NOMO-1 (cell line): ENCODE results near the gene S100PBP.

ENCODE experiments used
- DNase-seq, 2 experiments: peaks; one replicate each; lab custom pipeline; 2025; ENCODE audit not compliant: unreplicated experiment in 2 of 2; lab: John Stamatoyannopoulos, UW

Gene S100PBP

GRCh38 chr1:32886004-32886827 is 68.8 kb downstream of the S100PBP start, which contains the start of gene HPCA:
HPCA (plus strand) TSS chr1:32886491; CDS start chr1:32888899, 2,408 bp downstream.
- peak; percentile 33 to 67 for DNase-seq

GRCh38 chr1:32886828-32887414 is 69.5 kb downstream of the S100PBP start:
- no peak for DNase-seq

DNA sequence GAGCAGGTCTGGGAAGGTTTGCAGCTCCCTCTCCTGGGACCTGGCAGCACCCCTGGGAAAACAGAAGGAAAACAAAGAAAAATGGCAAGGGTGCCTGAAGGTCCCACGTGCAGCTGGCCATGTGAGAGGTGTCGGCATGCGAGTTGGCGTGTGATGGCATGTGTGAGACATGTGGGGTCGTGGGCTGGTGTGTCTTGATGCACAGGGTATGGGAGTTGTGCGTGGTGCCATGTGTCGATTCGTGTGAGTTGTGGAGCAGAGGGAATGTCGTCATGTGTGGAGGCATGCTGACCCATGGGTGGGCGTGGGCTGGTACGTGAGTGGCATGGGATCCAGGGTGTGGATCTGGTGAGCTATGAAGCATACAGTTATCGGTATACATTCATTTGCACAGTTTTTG is 70.2 kb downstream of the S100PBP start:
- DNase-seq, result no peak

- DNase-seq, result no peak
Observed at GRCh38 chr1:32888134-32888533, 70.7 kb downstream of the S100PBP start.

DNA sequence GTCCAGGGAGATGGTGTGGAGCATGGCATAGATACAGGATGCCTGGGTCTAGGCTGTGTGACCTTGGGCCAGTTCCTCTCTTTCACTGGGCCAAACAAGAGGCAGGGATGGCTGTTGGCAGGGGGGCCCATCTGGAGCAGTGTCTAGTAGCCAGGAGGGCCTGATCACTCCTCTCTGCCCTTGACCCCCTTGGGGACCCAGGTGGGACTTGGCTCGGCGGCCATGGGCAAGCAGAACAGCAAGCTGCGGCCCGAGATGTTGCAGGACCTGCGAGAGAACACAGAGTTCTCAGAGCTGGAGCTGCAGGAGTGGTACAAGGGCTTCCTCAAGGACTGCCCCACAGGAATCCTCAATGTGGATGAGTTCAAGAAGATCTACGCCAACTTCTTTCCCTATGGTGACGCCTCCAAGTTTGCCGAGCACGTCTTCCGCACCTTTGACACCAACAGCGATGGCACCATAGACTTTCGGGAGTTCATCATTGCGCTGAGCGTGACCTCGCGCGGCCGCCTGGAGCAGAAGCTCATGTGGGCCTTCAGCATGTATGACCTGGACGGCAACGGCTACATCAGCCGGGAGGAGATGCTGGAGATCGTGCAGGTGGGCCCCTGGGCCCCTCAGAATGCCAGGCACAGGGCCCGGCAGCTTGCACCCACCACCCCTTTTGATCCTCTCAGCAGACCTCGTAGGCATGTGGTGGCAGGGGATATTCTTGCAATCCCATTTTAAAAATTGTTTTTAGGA is 71.4 kb downstream of the S100PBP start:
- no peak for DNase-seq

DNA sequence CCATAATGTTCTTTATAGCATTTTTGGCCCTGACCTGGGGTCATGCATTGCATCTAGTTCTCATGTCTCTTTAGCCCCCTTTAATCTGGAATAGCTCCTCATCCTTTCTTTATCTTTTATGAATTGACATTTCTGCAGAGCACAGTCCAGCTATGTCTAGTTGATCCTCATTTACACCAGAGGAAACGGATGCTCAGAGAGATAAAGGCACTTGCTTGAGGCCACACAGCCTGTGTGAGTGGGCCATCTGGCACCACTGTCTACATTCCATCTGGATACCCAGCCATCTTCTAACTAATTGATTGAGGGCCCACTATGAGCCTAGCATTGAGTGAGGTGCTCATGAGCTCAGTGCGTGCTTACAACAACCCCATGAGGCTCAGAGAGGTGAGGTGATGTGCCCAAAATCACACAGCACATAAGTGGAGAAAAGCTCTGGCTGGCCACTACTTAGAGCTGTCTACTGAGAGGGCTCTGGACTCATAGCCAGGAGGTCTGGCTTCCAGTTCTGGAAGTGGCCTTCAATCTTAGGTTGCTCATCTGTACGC is 72.4 kb downstream of the S100PBP start:
- DNase-seq, result no peak

- no peak for DNase-seq
Observed at GRCh38 chr1:32890516-32891240, 73.2 kb downstream of the S100PBP start.

- DNase-seq, result no peak
Observed at GRCh38 chr1:32891241-32891570, 73.8 kb downstream of the S100PBP start.

DNA sequence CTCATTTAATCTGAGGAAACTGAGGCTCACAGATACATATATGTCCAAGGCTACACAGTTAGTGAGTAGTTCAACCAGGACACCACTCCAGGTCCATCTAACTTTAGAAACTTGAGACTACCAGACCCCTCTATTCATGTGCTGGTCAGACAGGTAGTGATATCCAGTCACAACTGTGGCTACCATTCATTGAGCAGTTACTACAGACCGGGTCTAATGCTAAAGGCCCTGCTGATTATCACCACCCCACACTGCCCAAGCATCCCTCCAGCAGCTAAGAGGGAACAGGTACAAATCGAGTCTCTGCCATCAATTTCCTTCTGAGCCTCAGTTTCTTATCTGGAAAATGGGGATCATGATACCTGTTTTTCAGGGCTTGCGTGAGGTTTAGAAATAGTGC is 74.2 kb downstream of the S100PBP start:
- DNase-seq, result no peak

DNA sequence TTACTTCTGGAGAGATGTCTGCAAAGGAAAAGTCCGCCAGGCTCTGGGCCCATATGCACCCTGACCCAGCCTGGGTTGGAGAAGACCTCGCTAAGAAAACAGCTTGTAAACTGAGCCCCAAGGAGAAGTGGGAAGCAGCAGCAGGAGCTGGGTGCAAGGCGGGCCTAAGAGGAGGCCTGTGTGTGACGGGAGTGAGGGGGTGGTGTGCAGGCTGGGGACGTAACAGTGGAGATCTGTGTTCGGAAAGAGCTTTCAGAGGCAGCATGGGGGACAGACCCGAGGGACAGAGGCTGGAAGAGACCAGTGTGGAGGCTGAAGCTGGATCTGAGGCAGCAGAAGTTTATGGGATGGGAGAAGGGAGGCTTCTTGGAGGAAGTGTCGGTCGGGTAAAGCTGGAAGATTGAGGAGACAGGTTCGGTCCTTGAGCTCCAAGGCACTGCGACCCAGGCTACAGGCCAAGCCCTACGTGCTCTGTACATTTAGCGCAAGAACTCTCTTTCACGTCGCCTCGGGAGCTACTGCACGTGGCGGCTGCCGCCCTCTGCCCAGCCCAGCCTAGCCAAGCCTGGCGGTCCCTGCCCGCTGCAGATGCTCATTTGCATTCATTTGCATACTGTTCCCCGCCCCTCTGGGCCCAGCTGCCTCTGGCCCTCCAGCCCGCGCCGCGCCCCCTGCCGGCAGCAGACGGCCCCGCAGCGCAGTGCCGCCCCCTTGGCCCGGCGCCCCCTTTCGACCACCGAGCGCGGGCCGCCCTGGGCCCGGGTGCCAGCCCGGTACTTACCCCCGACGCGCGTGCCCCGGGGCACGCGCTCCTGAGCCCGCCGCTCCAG is 75.1 kb downstream of the S100PBP start:
- DNase-seq, result no peak

DNA sequence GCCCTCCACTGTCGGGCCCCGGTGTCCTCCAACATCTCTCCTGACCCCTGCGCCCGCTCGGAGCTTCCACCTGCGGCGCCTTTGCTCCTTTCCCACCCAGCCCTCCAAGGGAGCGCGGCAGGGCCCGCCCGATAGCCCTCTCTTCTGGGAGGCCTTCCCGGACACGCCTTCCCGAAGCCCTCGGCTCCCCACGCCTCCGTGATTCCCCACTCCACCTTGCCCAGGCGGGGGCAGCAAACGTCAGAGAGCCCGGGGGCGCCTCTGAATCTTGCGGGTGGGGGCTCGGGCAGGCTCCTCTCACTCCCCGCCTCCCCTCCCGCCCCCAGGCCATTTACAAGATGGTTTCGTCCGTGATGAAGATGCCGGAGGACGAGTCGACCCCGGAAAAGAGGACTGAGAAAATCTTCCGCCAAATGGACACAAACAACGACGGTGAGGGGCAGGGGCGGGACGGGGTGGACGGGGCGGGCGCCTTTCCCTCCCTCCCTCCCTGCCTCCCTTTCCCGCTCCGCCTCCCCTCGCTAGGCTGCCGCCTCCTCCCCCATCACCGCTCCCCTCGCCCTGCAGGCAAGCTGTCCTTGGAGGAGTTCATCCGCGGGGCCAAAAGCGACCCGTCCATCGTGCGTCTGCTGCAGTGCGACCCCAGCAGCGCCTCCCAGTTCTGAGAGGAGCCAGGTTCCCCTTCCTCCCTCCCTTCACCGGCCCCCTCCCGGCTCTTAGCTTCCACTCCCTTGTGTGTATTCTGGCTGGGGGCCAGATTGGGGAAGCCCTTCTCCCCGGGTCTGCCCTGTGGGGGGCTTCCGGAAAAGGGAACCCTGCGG is 76.0 kb downstream of the S100PBP start:
- DNase-seq, result no peak

- DNase-seq, result no peak
Observed at GRCh38 chr1:32894019-32894600, 76.7 kb downstream of the S100PBP start.

DNA sequence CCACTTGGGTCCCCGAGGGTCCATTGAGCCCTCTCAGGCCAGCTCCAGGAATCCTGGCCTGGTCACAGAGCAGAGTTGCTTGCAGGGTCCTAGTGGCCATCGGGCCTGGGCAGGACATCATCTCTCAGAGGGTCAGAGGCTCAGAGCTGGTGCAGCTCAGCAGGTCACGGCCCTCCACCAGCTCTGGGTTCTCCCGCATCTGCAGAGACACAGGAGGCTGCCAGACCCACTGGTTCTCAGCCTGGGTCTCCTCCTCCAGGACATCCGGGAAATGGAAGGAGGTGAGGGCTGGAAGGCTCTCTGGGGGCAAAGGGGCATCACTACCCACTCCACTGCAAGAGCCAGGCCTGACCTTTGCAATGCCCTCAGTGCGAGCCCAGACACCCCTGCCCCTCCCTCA is 77.2 kb downstream of the S100PBP start:
- DNase-seq, result no peak

GRCh38 chr1:32895325-32896215 is 78.1 kb downstream of the S100PBP start:
- DNase-seq, result no peak

DNA sequence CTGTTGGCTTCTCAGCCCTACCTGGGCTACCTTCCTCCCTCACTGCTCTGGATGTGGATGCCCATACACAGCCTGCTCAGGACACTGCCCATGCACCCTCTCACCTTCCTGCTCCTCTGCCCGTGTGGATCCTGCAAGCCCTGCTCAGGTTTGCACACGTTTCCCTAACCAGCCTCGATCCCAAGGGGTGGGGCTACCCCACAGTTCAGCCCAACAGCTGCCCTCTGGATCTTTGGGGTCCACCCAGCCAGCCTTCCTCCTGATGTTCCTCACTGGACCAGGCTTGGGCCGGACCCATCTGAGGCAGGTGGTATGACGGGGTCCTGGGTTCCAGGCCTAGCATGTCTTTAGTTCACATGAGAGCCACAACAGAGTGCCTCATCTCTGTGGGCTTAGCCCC is 79.0 kb downstream of the S100PBP start:
- DNase-seq, result no peak

DNA sequence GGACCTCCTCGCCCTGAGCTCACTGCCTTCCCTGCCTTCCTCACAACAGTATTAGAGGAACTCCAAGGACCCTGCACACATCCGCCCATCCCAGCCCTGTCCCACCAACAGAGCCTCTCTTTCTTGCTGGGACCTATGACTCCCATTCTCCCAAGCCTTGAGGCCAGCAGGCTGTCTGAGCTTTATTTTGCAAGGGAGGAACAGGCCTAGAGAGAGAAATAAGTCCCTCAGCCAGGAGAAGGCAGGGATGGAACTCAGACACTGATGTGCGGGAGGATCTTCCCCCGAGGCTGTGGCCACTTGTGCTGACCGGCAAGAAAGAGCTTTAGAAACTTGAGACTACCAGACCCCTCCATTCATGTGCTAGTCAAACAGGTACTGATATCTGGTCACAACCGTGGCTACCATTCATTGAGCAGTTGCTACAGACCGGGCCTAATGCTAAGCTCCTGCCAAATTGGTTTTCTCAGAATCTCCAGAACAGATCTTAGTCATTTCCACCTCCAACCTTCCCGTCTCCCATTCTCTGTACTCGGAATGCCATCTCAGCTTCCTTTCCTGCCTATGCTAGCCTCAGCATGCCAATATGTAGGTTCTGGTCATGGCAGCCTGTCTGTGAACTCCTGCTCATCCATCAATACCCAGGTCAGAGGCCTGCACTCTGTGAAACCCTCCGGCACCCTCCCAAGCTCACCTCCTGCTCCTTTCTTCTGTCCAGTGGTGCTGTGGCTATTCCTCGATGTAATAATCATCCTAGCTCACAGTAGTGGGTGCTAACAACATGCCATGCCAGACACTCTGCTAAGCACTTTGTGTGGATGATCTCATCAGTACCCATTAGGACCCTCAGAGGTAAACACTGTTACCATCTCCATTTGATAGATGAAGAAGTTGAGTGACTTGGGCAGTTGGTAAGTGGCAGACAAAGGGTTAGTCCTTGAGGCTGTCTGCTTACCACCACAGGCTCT is 79.9 kb downstream of the S100PBP start:
- DNase-seq, result no peak

DNA sequence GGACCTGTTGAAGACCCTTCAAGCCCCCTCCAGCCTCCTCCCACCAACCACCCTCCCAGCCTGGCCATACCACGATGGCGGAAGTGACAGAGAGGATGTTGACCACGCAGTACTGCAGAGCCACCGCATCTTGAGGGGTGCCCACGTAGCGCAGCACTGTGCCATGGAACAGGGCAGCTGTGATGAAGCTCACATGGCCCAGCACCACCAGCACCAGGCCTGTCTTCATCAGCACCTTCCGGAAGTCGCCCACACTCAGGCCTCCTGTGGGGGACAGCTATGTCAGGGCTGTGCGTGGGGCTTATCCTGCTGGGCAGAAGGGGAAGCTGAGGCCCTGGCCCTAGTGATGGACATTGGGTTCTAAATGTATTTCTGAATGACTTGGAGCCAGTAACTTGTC is 80.6 kb downstream of the S100PBP start:
- no peak for DNase-seq
